Colonic mucosa (tissue), 4 donors: Measurements from ENCODE around the gene GPR55. TPM values are rescaled to one million over a fixed set of nuclear protein-coding genes. Genes with fewer than 3 reads are reported as not detected.

Experiments used
- DNase-seq: peaks from one replicate; pipeline ENCODE4 v3.0.0-alpha.2; 2020
- H3K27ac ChIP-seq: fragments of 200-600 bp; one replicate; pipeline ENCODE4 v1.8.0; 2021
- H3K27me3 ChIP-seq: fragments of 200-600 bp; one replicate; pipeline ENCODE4 v1.8.0; 2021
- H3K36me3 ChIP-seq: fragments of 200-600 bp; one replicate; pipeline ENCODE4 v1.8.0; 2021
- H3K4me1 ChIP-seq: fragments of 200-600 bp; one replicate; pipeline ENCODE4 v1.8.0; 2021; ENCODE audit warnings: mild to moderate bottlenecking
- H3K4me3 ChIP-seq: fragments of 200-600 bp; one replicate; pipeline ENCODE4 v1.8.0; 2021
- H3K9ac ChIP-seq, 2 donors: one replicate each; pipeline ENCODE4 v1.7.0; 2013; ENCODE audit warnings: control low read depth in 2 of 2, low read depth in 2 of 2, low read length in 2 of 2
- H3K9me3 ChIP-seq: fragments of 200-600 bp; one replicate; pipeline ENCODE4 v1.8.0; 2021
- intact Hi-C: fragments of 100-400 bp; cut with DNase I; formaldehyde crosslinking; loops from one replicate; pipeline ENCODE4 v1.14.1; 2022
- total RNA-seq, 2 donors: library from RNA; stranded (reverse); fragmentation: NEBNext Ultra II Directional in 1 of 2; extraction: Animal tissue kit (Norgen Biotek cat#: 25700) in 1 of 2; gene quantifications; one replicate each; pipeline ENCODE4 v1.2.1, GENCODE V29; 2021
- TF ChIP-seq, protein P1 (sequence below): fragments of 200-600 bp; IDR thresholded peaks from one replicate; pipeline ENCODE4 v1.8.0; 2022; ENCODE audit warnings: antibody characterized with exemption, mild to moderate bottlenecking
- donor health status: healthy.
- donor health status: DM: no; HTN: no; CAD: no.
- donor health status: DM: no; HTN: no; CAD: no.

GPR55 gene
- total RNA-seq, 2 donors from 2014 or later, result 0.35 to 1.0 TPM

DNA sequence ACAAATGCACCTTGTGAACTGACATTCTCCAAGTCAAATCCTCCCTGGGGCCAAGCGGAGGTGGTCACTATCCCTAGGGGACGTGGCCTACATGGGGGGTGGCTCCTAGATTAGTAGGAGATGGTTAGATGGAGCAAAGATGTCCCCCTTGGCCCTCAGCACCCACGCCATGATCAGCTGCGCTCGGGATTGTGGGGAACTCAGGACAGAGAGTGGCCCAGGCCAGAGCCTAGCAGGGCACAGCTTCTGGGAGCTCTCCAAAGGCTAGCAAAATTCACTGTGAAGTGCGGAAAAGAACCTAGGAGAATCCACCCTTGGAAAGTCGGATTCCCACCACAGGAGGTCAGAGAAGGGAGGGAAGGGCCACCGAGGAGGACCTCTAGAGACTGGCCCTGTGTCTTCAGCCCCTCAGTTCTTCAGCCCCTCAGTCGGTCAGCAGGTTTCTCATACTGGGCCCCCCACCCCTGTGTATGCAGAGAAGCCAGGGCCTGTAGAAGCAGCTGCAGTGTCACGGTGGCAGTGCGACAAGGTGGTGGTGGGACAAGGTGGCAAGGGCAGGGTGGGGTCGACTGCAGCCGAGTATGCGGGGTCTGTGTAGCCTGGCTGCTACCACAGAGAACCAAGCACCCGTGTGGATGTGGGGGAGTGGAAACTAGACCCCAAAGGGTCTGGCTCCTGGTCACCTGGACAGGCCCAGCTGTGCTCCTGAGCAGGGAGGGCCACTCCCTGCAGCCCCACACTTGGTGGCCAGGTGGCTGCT lies 18.4 kb downstream of the GPR55 start:
- TF ChIP-seq, protein P1, sequence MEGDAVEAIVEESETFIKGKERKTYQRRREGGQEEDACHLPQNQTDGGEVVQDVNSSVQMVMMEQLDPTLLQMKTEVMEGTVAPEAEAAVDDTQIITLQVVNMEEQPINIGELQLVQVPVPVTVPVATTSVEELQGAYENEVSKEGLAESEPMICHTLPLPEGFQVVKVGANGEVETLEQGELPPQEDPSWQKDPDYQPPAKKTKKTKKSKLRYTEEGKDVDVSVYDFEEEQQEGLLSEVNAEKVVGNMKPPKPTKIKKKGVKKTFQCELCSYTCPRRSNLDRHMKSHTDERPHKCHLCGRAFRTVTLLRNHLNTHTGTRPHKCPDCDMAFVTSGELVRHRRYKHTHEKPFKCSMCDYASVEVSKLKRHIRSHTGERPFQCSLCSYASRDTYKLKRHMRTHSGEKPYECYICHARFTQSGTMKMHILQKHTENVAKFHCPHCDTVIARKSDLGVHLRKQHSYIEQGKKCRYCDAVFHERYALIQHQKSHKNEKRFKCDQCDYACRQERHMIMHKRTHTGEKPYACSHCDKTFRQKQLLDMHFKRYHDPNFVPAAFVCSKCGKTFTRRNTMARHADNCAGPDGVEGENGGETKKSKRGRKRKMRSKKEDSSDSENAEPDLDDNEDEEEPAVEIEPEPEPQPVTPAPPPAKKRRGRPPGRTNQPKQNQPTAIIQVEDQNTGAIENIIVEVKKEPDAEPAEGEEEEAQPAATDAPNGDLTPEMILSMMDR, result no peak
- no peaks in the 10 kb centered on the region for H3K4me1 ChIP-seq
- H3K4me3 ChIP-seq, result no peak overlapping the region
- intact Hi-C loops, result loop anchor here (5.0 kb wide), 2 partner anchors 79 to 81 kb away; no protein-coding TSS in a partner anchor
- no peak overlapping the region for H3K27ac ChIP-seq
- H3K9ac ChIP-seq, result no peak overlapping the region
- H3K9me3 ChIP-seq, result no peaks in the 10 kb centered on the region
- no peak for DNase-seq
- H3K36me3 ChIP-seq, result no peaks in the 10 kb centered on the region
- H3K27me3 ChIP-seq, result no peaks in the 10 kb centered on the region

DNA sequence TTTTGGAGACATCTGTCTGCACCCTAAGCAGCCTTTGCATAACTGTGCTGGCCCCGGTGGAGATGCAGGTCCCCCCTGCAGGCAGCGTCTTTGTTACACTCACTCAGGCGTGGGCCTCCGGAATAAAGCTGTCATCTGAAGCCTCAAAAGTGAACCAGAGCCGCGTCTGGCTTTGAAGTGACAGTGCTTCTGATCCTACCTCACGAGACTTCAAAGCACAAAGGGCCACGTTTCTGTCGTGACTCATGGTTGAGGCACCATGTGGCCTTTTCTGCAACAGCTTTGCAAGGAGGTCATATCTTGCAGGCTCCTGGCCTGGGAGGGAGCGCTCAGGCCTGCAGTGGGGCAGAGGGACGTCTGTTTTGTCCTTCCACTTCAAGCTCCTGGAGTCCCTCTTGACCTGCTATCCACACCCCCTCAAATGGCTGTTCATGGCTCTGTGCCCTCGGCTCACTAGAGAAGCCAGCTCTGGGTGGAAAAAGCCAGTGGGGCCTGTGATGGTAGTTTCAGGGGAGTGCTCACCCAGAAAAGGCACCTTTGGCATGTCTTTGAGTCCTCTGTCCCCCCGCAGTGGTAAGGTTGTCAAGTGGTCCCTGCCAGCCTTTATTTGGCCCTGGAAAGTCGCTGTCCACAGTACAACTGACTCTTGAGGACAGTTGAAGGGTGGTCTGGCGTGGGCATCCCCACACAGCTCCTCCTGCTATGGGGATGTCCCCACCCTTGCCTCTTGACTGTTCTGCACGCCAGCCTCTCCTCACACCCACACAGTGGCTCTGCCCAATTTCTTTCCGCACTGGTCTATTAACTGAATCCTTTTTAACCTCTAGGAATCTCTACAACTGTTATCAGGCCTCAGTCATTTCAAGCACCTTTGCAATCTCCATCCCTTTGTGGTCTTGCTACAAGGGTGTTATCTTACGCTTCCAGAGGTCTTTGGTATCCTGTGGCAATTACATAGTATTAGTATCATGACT lies 19.3 kb downstream of the GPR55 start:
- DNase-seq, result peak; percentile 16
- intact Hi-C loops, result loop anchor here (5.0 kb wide), 2 partner anchors 78 to 82 kb away; no protein-coding TSS in a partner anchor
- H3K9ac ChIP-seq, result no peak overlapping the region

DNA sequence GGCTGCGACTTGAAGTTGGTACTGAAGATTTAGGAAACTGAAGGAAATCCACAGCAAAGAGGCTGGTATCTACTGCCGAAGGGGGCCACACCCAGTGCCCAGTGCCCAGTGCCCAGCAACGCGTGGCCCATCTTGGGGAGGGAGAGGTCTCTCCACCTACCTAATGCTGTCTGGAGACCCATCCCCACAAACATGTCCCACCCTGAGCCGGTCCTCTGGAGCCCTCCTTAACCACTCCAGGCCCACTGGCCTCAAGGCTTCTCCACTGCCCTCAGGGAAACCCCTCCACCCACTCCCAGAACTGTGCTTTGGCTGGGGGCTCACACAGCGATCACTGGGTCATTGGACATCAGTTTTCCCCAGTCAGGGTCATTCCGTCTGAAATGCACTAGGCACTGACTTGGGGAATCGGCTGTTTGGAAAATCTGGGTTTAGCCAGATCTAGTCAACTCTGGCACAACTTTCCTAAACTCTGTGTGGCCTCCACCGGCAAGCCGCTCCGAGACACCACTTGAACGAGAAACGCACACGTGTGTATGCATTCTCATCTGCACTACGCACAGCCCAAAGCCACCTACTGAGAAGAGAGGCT lies 20.1 kb downstream of the GPR55 start:
- DNase-seq, result peak; percentile 12

More for the DNA sequence above, 19.3 kb downstream of the GPR55 start:
- H3K36me3 ChIP-seq, result no peaks in the 10 kb centered on the region
- H3K27ac ChIP-seq, result no peak overlapping the region
- no peaks in the 10 kb centered on the region for H3K27me3 ChIP-seq
- TF ChIP-seq, protein P1, result no peak
- no peaks in the 10 kb centered on the region for H3K4me1 ChIP-seq
- no peaks in the 10 kb centered on the region for H3K9me3 ChIP-seq
- no peak overlapping the region for H3K4me3 ChIP-seq

DNA sequence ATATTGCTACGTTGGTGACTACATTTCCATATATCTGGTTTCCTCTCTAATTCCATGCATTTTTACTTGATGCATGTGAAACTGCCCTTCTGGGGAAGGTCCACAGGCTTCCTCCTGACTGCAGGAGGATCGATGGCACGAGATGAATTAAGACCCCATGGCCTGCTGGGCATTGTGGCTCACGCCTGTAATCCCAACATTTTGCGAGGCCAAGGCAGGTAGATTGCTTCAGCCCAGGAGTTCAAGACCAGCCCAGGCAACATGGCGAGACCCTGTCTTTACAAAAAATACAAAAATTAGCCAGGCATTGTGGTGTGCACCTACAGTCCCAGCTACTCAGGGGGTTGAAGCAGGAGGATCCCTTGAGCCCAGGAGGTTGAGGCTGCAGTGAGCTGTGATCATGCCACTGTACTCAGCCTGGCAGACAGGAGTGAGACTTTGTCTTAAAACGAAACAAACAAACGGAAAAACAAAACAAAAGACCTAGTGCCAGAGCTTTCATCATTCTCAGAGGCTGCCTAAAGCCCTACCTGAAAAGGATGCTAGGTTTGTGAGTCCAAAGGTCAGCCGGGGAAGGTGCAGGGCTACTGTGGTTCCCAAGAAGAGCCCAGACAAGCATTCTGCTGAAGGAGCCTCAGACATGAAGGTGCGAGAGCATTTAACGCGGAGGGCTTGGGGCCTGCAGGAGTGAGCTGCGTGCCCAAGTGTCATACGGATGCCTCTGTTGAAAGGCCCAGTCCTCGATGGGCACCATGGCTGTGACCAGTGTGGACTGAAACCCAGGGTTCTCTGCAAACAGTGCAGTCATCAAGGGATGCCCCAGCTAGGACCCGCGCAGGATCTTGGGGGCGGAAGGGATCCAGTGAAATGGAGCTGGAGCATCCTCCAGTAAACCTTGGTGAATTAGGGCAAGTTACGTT lies 21.6 kb downstream of the GPR55 start:
- intact Hi-C loops, result no loop called here
- H3K27me3 ChIP-seq, result no peaks in the 10 kb centered on the region
- peak; percentile 18 for DNase-seq

More for the DNA sequence above, 20.1 kb downstream of the GPR55 start:
- Histone ChIP-seq H3K27me3 (no peaks in the 10 kb centered on the region), H3K9me3 (no peaks in the 10 kb centered on the region), H3K4me1 (no peaks in the 10 kb centered on the region), H3K9ac (no peak overlapping the region), H3K4me3 (no peak overlapping the region), H3K27ac (no peak overlapping the region), H3K36me3 (no peaks in the 10 kb centered on the region)
- TF ChIP-seq, protein P1, result no peak
- intact Hi-C loops, result loop anchor here (5.0 kb wide), 2 partner anchors 78 to 82 kb away; no protein-coding TSS in a partner anchor

More for the DNA sequence above, 21.6 kb downstream of the GPR55 start:
- no peaks in the 10 kb centered on the region for H3K9me3 ChIP-seq
- H3K9ac ChIP-seq, result no peak overlapping the region
- TF ChIP-seq, protein P1, result no peak
- H3K27ac ChIP-seq, result no peak overlapping the region
- H3K36me3 ChIP-seq, result no peaks in the 10 kb centered on the region
- H3K4me1 ChIP-seq, result no peaks in the 10 kb centered on the region
- no peak overlapping the region for H3K4me3 ChIP-seq
